SK-N-SH (cell line): ENCODE results near the gene TM9SF2.

Experiments used
- EZH2phosphoT487 ChIP-seq: fragments of 200-600 bp; sonication (generic); IDR thresholded peaks from 2 replicates; pipeline ENCODE4 v1.6.1; 2017; ENCODE audit warnings: low read depth, mixed run types, mild to moderate bottlenecking, antibody characterized with exemption, moderate library complexity, borderline replicate concordance
- GABPA ChIP-seq: IDR thresholded peaks from 2 replicates; pipeline ENCODE4 v1.4.0; 2012; ENCODE audit warnings: low read depth, mild to moderate bottlenecking
- IRF3 ChIP-seq: fragments of 150-350 bp; IDR thresholded peaks from 2 replicates; pipeline ENCODE4 v1.6.1; 2016; ENCODE audit warnings: mild to moderate bottlenecking, low read depth, low read length
- RAD21 ChIP-seq: IDR thresholded peaks from 2 replicates; pipeline ENCODE4 v1.6.1; 2012; ENCODE audit warnings: mild to moderate bottlenecking, low read length
- RFX5 ChIP-seq: IDR thresholded peaks from 2 replicates; pipeline ENCODE4 v1.6.1; 2012; ENCODE audit warnings: mild to moderate bottlenecking, improper control_type of control experiment, low read length
- TF ChIP-seq, protein P1 (sequence below): IDR thresholded peaks from 2 replicates; pipeline ENCODE4 v1.6.1; 2012; ENCODE audit warnings: mild to moderate bottlenecking, low read depth, low read length, moderate library complexity
- TF ChIP-seq, protein P2 (sequence below): fragments of 200-600 bp; sonication (generic); IDR thresholded peaks from 2 replicates; pipeline ENCODE4 v1.6.1; 2017; ENCODE audit warnings: antibody characterized with exemption, mild to moderate bottlenecking, moderate library complexity

DNA sequence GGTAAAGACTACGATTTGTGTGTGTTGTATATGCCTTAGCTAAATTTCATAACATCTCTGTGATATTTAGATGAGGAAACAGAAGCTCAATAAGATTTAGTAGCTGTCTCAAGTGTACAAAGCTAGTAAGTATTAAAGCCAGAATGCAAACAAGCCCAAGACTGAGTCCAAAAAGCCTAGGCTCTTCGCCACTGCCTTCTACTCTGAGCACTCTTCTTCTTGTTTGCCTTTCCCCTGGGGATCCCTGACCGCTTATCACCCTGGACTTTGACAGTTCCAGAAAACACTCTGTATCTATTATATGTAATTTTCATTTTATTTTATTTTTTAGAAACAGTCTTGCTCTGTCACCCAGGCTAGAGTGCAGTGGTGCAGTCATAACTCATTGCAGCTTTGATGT, 5.8 kb downstream of the TM9SF2 start:
- no peak for TF ChIP-seq RAD21
- TF ChIP-seq GABPA = no peak
- TF ChIP-seq EZH2phosphoT487 = no peak
- TF ChIP-seq, protein P1, sequence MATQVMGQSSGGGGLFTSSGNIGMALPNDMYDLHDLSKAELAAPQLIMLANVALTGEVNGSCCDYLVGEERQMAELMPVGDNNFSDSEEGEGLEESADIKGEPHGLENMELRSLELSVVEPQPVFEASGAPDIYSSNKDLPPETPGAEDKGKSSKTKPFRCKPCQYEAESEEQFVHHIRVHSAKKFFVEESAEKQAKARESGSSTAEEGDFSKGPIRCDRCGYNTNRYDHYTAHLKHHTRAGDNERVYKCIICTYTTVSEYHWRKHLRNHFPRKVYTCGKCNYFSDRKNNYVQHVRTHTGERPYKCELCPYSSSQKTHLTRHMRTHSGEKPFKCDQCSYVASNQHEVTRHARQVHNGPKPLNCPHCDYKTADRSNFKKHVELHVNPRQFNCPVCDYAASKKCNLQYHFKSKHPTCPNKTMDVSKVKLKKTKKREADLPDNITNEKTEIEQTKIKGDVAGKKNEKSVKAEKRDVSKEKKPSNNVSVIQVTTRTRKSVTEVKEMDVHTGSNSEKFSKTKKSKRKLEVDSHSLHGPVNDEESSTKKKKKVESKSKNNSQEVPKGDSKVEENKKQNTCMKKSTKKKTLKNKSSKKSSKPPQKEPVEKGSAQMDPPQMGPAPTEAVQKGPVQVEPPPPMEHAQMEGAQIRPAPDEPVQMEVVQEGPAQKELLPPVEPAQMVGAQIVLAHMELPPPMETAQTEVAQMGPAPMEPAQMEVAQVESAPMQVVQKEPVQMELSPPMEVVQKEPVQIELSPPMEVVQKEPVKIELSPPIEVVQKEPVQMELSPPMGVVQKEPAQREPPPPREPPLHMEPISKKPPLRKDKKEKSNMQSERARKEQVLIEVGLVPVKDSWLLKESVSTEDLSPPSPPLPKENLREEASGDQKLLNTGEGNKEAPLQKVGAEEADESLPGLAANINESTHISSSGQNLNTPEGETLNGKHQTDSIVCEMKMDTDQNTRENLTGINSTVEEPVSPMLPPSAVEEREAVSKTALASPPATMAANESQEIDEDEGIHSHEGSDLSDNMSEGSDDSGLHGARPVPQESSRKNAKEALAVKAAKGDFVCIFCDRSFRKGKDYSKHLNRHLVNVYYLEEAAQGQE = no peak
- no peak for TF ChIP-seq RFX5
- TF ChIP-seq IRF3 = no peak
- TF ChIP-seq, protein P2, sequence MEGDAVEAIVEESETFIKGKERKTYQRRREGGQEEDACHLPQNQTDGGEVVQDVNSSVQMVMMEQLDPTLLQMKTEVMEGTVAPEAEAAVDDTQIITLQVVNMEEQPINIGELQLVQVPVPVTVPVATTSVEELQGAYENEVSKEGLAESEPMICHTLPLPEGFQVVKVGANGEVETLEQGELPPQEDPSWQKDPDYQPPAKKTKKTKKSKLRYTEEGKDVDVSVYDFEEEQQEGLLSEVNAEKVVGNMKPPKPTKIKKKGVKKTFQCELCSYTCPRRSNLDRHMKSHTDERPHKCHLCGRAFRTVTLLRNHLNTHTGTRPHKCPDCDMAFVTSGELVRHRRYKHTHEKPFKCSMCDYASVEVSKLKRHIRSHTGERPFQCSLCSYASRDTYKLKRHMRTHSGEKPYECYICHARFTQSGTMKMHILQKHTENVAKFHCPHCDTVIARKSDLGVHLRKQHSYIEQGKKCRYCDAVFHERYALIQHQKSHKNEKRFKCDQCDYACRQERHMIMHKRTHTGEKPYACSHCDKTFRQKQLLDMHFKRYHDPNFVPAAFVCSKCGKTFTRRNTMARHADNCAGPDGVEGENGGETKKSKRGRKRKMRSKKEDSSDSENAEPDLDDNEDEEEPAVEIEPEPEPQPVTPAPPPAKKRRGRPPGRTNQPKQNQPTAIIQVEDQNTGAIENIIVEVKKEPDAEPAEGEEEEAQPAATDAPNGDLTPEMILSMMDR = no peak
